Measurements from ENCODE around the gene FGD5.

Gene FGD5

DNA sequence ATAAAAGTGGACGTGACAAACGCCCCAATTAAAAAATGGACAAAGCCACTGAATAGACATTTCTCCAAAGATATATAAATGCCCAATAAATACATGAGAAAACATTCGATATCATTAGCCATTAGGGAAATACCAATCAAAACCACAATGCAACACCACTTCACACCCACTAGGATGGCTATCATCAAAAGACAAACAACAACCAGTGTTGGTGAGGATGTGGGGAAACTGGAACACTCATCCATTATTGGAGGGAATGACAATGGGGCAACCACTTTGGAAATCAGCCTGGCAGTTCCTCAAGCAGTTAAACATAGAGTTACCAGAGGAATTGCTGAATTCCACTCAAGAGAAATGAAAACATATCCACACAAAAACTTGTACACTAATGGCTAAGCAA, 32.4 kb upstream of the FGD5 start:
- Histone ChIP-seq H3K27ac (ENCODE audit: low read length, poor library complexity, severe bottlenecking) (no peak overlapping the region), H3K18ac (ENCODE audit: low read depth in 1 of 2, low read length in 2 of 2) (no peak overlapping the region), H2BK120ac (ENCODE audit: low read depth, low read length) (no peak overlapping the region), H2AFZ (ENCODE audit: low read depth, low read length) (no peak overlapping the region), H3K4me3 (ENCODE audit: insufficient read depth in 1 of 2, low read depth in 1 of 2, low read length in 2 of 2) (no peak overlapping the region), H4K91ac (ENCODE audit: low read length) (no peak overlapping the region), H3K4me1 (ENCODE audit: control insufficient read depth, insufficient read depth, low read depth, low read length) (no peaks in the 10 kb centered on the region), H3K4me2 (ENCODE audit: low read length, poor library complexity, severe bottlenecking) (no peak overlapping the region), H3K14ac (ENCODE audit: low read length in 2 of 2) (no peak overlapping the region), H2AK5ac (ENCODE audit: low read length, severe bottlenecking) (no peak overlapping the region), H3K36me3 (ENCODE audit: control insufficient read depth in 1 of 2, insufficient read depth in 2 of 2, low read depth in 1 of 2, low read length in 2 of 2) (no peaks in the 10 kb centered on the region), H3K27me3 (ENCODE audit: control insufficient read depth in 1 of 2, insufficient read depth in 1 of 2, low read length in 2 of 2) (peaks cover 17 to 56% of the 10 kb centered on the region in 2 experiments), H3K79me1 (replicated peaks; ENCODE audit: low read length, poor library complexity, severe bottlenecking) (no peaks in the 10 kb centered on the region), H3K9ac (ENCODE audit: low read length) (no peak overlapping the region), H2BK12ac (ENCODE audit: low read length in 2 of 2) (no peak overlapping the region), H3K9me3 (ENCODE audit: control insufficient read depth, low read length) (no peaks in the 10 kb centered on the region), H3K4ac (ENCODE audit: low read depth in 1 of 2, low read length in 2 of 2) (no peak overlapping the region), H2BK15ac (ENCODE audit: low read depth, poor library complexity, severe bottlenecking) (no peak overlapping the region), H3K23ac (ENCODE audit: low read length in 2 of 2) (no peak overlapping the region), H4K8ac (ENCODE audit: low read length) (no peak overlapping the region), H2BK5ac (ENCODE audit: low read depth, low read length, poor library complexity, severe bottlenecking) (no peak overlapping the region)
- no peak for DNase-seq
- 100% methylated on average over 3 of the region's 3 CpGs for WGBS

DNA sequence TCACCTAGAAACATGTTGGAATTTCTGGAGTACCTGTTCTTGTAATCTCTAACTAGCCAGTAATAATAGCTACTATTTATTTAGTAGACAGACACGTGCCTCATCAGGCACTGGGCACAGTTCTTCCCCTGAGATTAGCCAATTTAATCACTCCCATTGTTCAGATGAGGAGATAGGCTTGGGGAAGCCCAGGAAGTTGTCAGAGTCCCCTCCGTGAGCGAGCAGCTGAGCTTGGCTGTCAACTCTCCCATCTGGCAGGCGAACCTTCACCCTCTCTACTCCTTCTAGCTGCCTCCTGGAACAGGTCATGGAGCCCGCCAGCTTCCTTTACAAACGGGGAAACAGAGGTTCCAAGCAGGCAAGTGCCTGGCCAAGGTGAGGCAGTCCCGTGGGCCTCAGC, 31.1 kb upstream of the FGD5 start:
- Histone ChIP-seq H4K91ac (ENCODE audit: low read length) (no peak overlapping the region), H3K14ac (ENCODE audit: low read length in 2 of 2) (no peak overlapping the region), H2AFZ (ENCODE audit: low read depth, low read length) (no peak overlapping the region), H2BK12ac (ENCODE audit: low read length in 2 of 2) (no peak overlapping the region), H3K79me1 (replicated peaks; ENCODE audit: low read length, poor library complexity, severe bottlenecking) (no peaks in the 10 kb centered on the region), H3K9ac (ENCODE audit: low read length) (no peak overlapping the region), H3K4ac (ENCODE audit: low read depth in 1 of 2, low read length in 2 of 2) (no peak overlapping the region), H3K23ac (ENCODE audit: low read length in 2 of 2) (no peak overlapping the region), H2AK5ac (ENCODE audit: low read length, severe bottlenecking) (no peak overlapping the region), H3K4me3 (ENCODE audit: insufficient read depth in 1 of 2, low read depth in 1 of 2, low read length in 2 of 2) (no peak overlapping the region), H3K4me1 (ENCODE audit: control insufficient read depth, insufficient read depth, low read depth, low read length) (no peaks in the 10 kb centered on the region), H3K27me3 (ENCODE audit: control insufficient read depth in 1 of 2, insufficient read depth in 1 of 2, low read length in 2 of 2) (peaks cover 17 to 63% of the 10 kb centered on the region in 2 experiments), H3K9me3 (ENCODE audit: control insufficient read depth, low read length) (no peaks in the 10 kb centered on the region), H3K18ac (ENCODE audit: low read depth in 1 of 2, low read length in 2 of 2) (no peak overlapping the region), H3K36me3 (ENCODE audit: control insufficient read depth in 1 of 2, insufficient read depth in 2 of 2, low read depth in 1 of 2, low read length in 2 of 2) (no peaks in the 10 kb centered on the region), H2BK5ac (ENCODE audit: low read depth, low read length, poor library complexity, severe bottlenecking) (no peak overlapping the region), H2BK120ac (ENCODE audit: low read depth, low read length) (no peak overlapping the region), H3K27ac (ENCODE audit: low read length, poor library complexity, severe bottlenecking) (no peak overlapping the region), H4K8ac (ENCODE audit: low read length) (no peak overlapping the region), H2BK15ac (ENCODE audit: low read depth, poor library complexity, severe bottlenecking) (no peak overlapping the region), H3K4me2 (ENCODE audit: low read length, poor library complexity, severe bottlenecking) (no peak overlapping the region)
- no peak for DNase-seq
- 55% methylated on average over 6 of the region's 7 CpGs for WGBS

- Histone ChIP-seq H2AK5ac (ENCODE audit: low read length, severe bottlenecking) (no peak overlapping the region), H4K8ac (ENCODE audit: low read length) (no peak overlapping the region), H2AFZ (ENCODE audit: low read depth, low read length) (no peak overlapping the region), H3K4me1 (ENCODE audit: control insufficient read depth, insufficient read depth, low read depth, low read length) (no peaks in the 10 kb centered on the region), H3K27ac (ENCODE audit: low read length, poor library complexity, severe bottlenecking) (no peak overlapping the region), H3K9ac (ENCODE audit: low read length) (no peak overlapping the region), H2BK5ac (ENCODE audit: low read depth, low read length, poor library complexity, severe bottlenecking) (no peak overlapping the region), H3K27me3 (ENCODE audit: control insufficient read depth in 1 of 2, insufficient read depth in 1 of 2, low read length in 2 of 2) (peaks cover 20 to 69% of the 10 kb centered on the region in 2 experiments), H3K79me1 (replicated peaks; ENCODE audit: low read length, poor library complexity, severe bottlenecking) (no peaks in the 10 kb centered on the region), H3K9me3 (ENCODE audit: control insufficient read depth, low read length) (no peaks in the 10 kb centered on the region), H3K4me2 (ENCODE audit: low read length, poor library complexity, severe bottlenecking) (no peak overlapping the region), H3K4ac (ENCODE audit: low read depth in 1 of 2, low read length in 2 of 2) (no peak overlapping the region), H2BK120ac (ENCODE audit: low read depth, low read length) (no peak overlapping the region), H3K14ac (ENCODE audit: low read length in 2 of 2) (no peak overlapping the region), H3K4me3 (ENCODE audit: insufficient read depth in 1 of 2, low read depth in 1 of 2, low read length in 2 of 2) (no peak overlapping the region), H2BK12ac (ENCODE audit: low read length in 2 of 2) (no peak overlapping the region), H3K18ac (ENCODE audit: low read depth in 1 of 2, low read length in 2 of 2) (no peak overlapping the region), H3K36me3 (ENCODE audit: control insufficient read depth in 1 of 2, insufficient read depth in 2 of 2, low read depth in 1 of 2, low read length in 2 of 2) (no peaks in the 10 kb centered on the region), H4K91ac (ENCODE audit: low read length) (no peak overlapping the region), H3K23ac (ENCODE audit: low read length in 2 of 2) (no peak overlapping the region), H2BK15ac (ENCODE audit: low read depth, poor library complexity, severe bottlenecking) (no peak overlapping the region)
- WGBS: 79% methylated on average over 7 of the region's 7 CpGs
- DNase-seq: no peak
Measured at GRCh38 chr3:14788644-14789043, 30.1 kb upstream of the FGD5 start.

DNA sequence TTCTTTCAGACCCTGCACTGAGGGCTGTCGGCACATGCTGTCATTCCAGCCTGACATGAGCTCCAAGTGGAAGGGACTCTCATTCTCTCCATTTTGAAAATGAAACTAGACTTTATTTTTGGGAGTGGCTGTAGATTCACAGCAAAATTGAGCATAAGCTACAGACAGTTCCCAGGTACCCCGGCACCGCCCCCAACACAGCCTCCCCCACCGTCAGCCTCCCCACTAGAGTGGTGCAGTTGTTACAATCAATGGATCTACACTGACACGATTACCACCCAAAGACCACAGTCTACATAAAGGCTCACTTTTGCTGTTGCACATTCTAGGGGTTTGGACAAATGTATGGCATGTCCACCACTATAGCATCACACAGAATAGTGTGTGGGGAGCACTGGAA, 29.5 kb upstream of the FGD5 start:
- no peak overlapping the region for H2BK5ac ChIP-seq (ENCODE audit: low read depth, low read length, poor library complexity, severe bottlenecking)
- H3K4me3 ChIP-seq (ENCODE audit: insufficient read depth in 1 of 2, low read depth in 1 of 2, low read length in 2 of 2): no peak overlapping the region
- no peak overlapping the region for H4K8ac ChIP-seq (ENCODE audit: low read length)
- no peak overlapping the region for H3K4me2 ChIP-seq (ENCODE audit: low read length, poor library complexity, severe bottlenecking)
- H3K14ac ChIP-seq (ENCODE audit: low read length in 2 of 2): no peak overlapping the region
- H3K4ac ChIP-seq (ENCODE audit: low read depth in 1 of 2, low read length in 2 of 2): no peak overlapping the region
- H4K91ac ChIP-seq (ENCODE audit: low read length): no peak overlapping the region
- peaks cover 24 to 74% of the 10 kb centered on the region in 2 experiments for H3K27me3 ChIP-seq (ENCODE audit: control insufficient read depth in 1 of 2, insufficient read depth in 1 of 2, low read length in 2 of 2)
- WGBS: 84% methylated on average over 3 of the region's 5 CpGs
- H2BK12ac ChIP-seq (ENCODE audit: low read length in 2 of 2): no peak overlapping the region
- no peak overlapping the region for H2BK120ac ChIP-seq (ENCODE audit: low read depth, low read length)
- no peaks in the 10 kb centered on the region for H3K36me3 ChIP-seq (ENCODE audit: control insufficient read depth in 1 of 2, insufficient read depth in 2 of 2, low read depth in 1 of 2, low read length in 2 of 2)
- no peak overlapping the region for H3K27ac ChIP-seq (ENCODE audit: low read length, poor library complexity, severe bottlenecking)
- DNase-seq: no peak
- H3K9ac ChIP-seq (ENCODE audit: low read length): no peak overlapping the region
- no peak overlapping the region for H3K23ac ChIP-seq (ENCODE audit: low read length in 2 of 2)
- H2AK5ac ChIP-seq (ENCODE audit: low read length, severe bottlenecking): no peak overlapping the region
- H2BK15ac ChIP-seq (ENCODE audit: low read depth, poor library complexity, severe bottlenecking): no peak overlapping the region
- H3K9me3 ChIP-seq (ENCODE audit: control insufficient read depth, low read length): no peaks in the 10 kb centered on the region
- no peak overlapping the region for H3K18ac ChIP-seq (ENCODE audit: low read depth in 1 of 2, low read length in 2 of 2)
- H2AFZ ChIP-seq (ENCODE audit: low read depth, low read length): no peak overlapping the region
- no peaks in the 10 kb centered on the region for H3K4me1 ChIP-seq (ENCODE audit: control insufficient read depth, insufficient read depth, low read depth, low read length)
- H3K79me1 ChIP-seq (replicated peaks; ENCODE audit: low read length, poor library complexity, severe bottlenecking): no peaks in the 10 kb centered on the region
